SK-N-SH treated with all-trans-retinoic acid at 6 μM for 48 hours (cell line): ENCODE results near the gene HINT3.

ENCODE experiments used
- BACH2 ChIP-seq: fragments of 250-450 bp; sonication (Bioruptor Pico); IDR thresholded peaks from 2 replicates; pipeline ENCODE4 v1.9.0; 2021; ENCODE audit warnings: mild to moderate bottlenecking, borderline replicate concordance
- ESRRG ChIP-seq: fragments of 250-450 bp; sonication (Bioruptor Pico); IDR thresholded peaks from 2 replicates; pipeline ENCODE4 v1.6.1; 2021; ENCODE audit warnings: mild to moderate bottlenecking
- ISL1 ChIP-seq: fragments of 250-450 bp; sonication (Bioruptor Pico); IDR thresholded peaks from 2 replicates; pipeline ENCODE4 v2.1.2; 2022; ENCODE audit warnings: mild to moderate bottlenecking, moderate library complexity
- PPARA ChIP-seq: fragments of 250-450 bp; sonication (Bioruptor Pico); IDR thresholded peaks from 2 replicates; pipeline ENCODE4 v1.5.0; 2020; ENCODE audit warnings: mild to moderate bottlenecking, borderline replicate concordance
- RARB ChIP-seq: fragments of 250-450 bp; sonication (Bioruptor Pico); IDR thresholded peaks from 2 replicates; pipeline ENCODE4 v1.8.0; 2021; ENCODE audit warnings: mild to moderate bottlenecking, moderate library complexity
- SNAI2 ChIP-seq: fragments of 250-450 bp; sonication (Bioruptor Pico); IDR thresholded peaks from 2 replicates; pipeline ENCODE4 v1.5.0; 2020; ENCODE audit warnings: mild to moderate bottlenecking, moderate library complexity
- TSHZ2 ChIP-seq: fragments of 250-450 bp; sonication (Bioruptor Pico); IDR thresholded peaks from 2 replicates; pipeline ENCODE4 v1.5.0; 2020; ENCODE audit warnings: mild to moderate bottlenecking, moderate library complexity
- ZFP3 ChIP-seq: fragments of 250-450 bp; sonication (Bioruptor Pico); IDR thresholded peaks from 2 replicates; pipeline ENCODE4 v1.5.0; 2020; ENCODE audit warnings: mild to moderate bottlenecking, moderate library complexity
- ZFP30 ChIP-seq: fragments of 450-650 bp; formaldehyde crosslinking; IDR thresholded peaks from 2 replicates; pipeline ENCODE4 v1.5.0; 2022; ENCODE audit warnings: mild to moderate bottlenecking, moderate library complexity
- ZNF565 ChIP-seq: fragments of 450-650 bp; formaldehyde crosslinking; conservative IDR thresholded peaks from 2 replicates; pipeline ENCODE4 v1.5.0; 2020; ENCODE audit warnings: low read depth, mild to moderate bottlenecking, moderate library complexity
- ZNF70 ChIP-seq: fragments of 450-650 bp; formaldehyde crosslinking; IDR thresholded peaks from 2 replicates; pipeline ENCODE4 v1.5.0; 2020; ENCODE audit warnings: mild to moderate bottlenecking, moderate library complexity
- ZNF8 ChIP-seq: fragments of 450-650 bp; formaldehyde crosslinking; IDR thresholded peaks from 2 replicates; pipeline ENCODE4 v1.5.0; 2020; ENCODE audit warnings: mild to moderate bottlenecking, moderate library complexity

GRCh38 chr6:125991653-125992052 is 35.1 kb downstream of the HINT3 start:
- TF ChIP-seq PPARA (CRISPR knock-in tag), result no peak
- no peak for TF ChIP-seq ISL1 (CRISPR knock-in tag)
- TF ChIP-seq ZNF8, result no peak
- no peak for TF ChIP-seq ZNF70
- no peak for TF ChIP-seq BACH2 (CRISPR knock-in tag)
- TF ChIP-seq SNAI2 (CRISPR knock-in tag), result no peak
- TF ChIP-seq ZNF565 (CRISPR knock-in tag), result no peak
- TF ChIP-seq RARB (CRISPR knock-in tag), result no peak
- no peak for TF ChIP-seq ESRRG
- no peak for TF ChIP-seq ZFP3 (CRISPR knock-in tag)
- TF ChIP-seq ZFP30 (CRISPR knock-in tag), result no peak
- no peak for TF ChIP-seq TSHZ2 (CRISPR knock-in tag)
